HuH-7 (cell line): Measurements from ENCODE around the gene STARD4.
A peak's percentile ranks its signal among the peaks of the same experiment; 100 is the strongest.

ENCODE experiments used
- DNase-seq: peaks from one replicate; pipeline ENCODE4 v3.0.0; 2011; ENCODE audit warnings: low spot score

Gene STARD4

GRCh38 chr5:111512375-111513130, at the start of gene STARD4:
Gene STARD4 (minus strand): TSS chr5:111512535. CDS start chr5:111507433, 5,102 bp downstream.
- peak; percentile 84 for DNase-seq

- DNase-seq: no peak
Measured at GRCh38 chr5:111559680-111560079, 47.3 kb upstream of the STARD4 start.

- DNase-seq: no peak
Measured at GRCh38 chr5:111557686-111558085, 45.4 kb upstream of the STARD4 start.

GRCh38 chr5:111557111-111557510, 44.8 kb upstream of the STARD4 start:
- DNase-seq: no peak

GRCh38 chr5:111556501-111556900, 44.2 kb upstream of the STARD4 start:
- no peak for DNase-seq

- no peak for DNase-seq
Measured at GRCh38 chr5:111555760-111556159, 43.4 kb upstream of the STARD4 start.

GRCh38 chr5:111553868-111554267, 41.5 kb upstream of the STARD4 start:
- no peak for DNase-seq

GRCh38 chr5:111552896-111553295, 40.6 kb upstream of the STARD4 start:
- DNase-seq: no peak

- DNase-seq: no peak
Measured at GRCh38 chr5:111552492-111552891, 40.2 kb upstream of the STARD4 start.

GRCh38 chr5:111551569-111552275, 39.4 kb upstream of the STARD4 start:
- DNase-seq: no peak

- no peak for DNase-seq
Measured at GRCh38 chr5:111551161-111551560, 38.8 kb upstream of the STARD4 start.

GRCh38 chr5:111550282-111551020, 38.1 kb upstream of the STARD4 start:
- peak; percentile 34 for DNase-seq

- no peak for DNase-seq
Measured at GRCh38 chr5:111548992-111549649, 36.8 kb upstream of the STARD4 start.

GRCh38 chr5:111548348-111548950, 36.1 kb upstream of the STARD4 start:
- no peak for DNase-seq

- no peak for DNase-seq
Measured at GRCh38 chr5:111545031-111545430, 32.7 kb upstream of the STARD4 start.

GRCh38 chr5:111537141-111538024, 25.0 kb upstream of the STARD4 start:
- no peak for DNase-seq

GRCh38 chr5:111535879-111536549, 23.7 kb upstream of the STARD4 start:
- no peak for DNase-seq

GRCh38 chr5:111532886-111533582, 20.7 kb upstream of the STARD4 start:
- no peak for DNase-seq

GRCh38 chr5:111530298-111530740, 18.0 kb upstream of the STARD4 start:
- no peak for DNase-seq

GRCh38 chr5:111528056-111528455, 15.7 kb upstream of the STARD4 start:
- no peak for DNase-seq
